Ascending aorta (tissue), 2 donors: ENCODE results near the gene PAK3. TPM values are rescaled to one million over a fixed set of nuclear protein-coding genes. Genes with fewer than 3 reads are reported as not detected.

Source experiments
- DNase-seq, 2 donors: peaks; one replicate each; pipeline ENCODE4 v3.0.0-alpha.2; 2019; ENCODE audit warnings: low spot score in 2 of 2
- H3K27ac ChIP-seq, 2 donors: fragments of 200-600 bp; sonication (generic); one replicate each; pipeline ENCODE4 v1.5.1; 2016 to 2017; ENCODE audit warnings: mild to moderate bottlenecking in 1 of 2
- H3K27me3 ChIP-seq: fragments of 200-600 bp; sonication (generic); one replicate; pipeline ENCODE4 v1.5.1; 2017
- H3K36me3 ChIP-seq, 2 donors: fragments of 200-600 bp; sonication (generic); one replicate each; pipeline ENCODE4 v1.5.1; 2016
- H3K4me1 ChIP-seq, 2 donors: fragments of 200-600 bp; sonication (generic); one replicate each; pipeline ENCODE4 v1.5.1; 2016 to 2017; ENCODE audit warnings: mild to moderate bottlenecking in 1 of 2
- H3K4me3 ChIP-seq, 2 donors: fragments of 200-600 bp; sonication (generic); one replicate each; pipeline ENCODE4 v1.5.1; 2016 to 2017; ENCODE audit warnings: mild to moderate bottlenecking in 1 of 2
- H3K9me3 ChIP-seq, 2 donors: fragments of 200-600 bp; sonication (generic); one replicate each; pipeline ENCODE4 v1.5.1; 2016
- intact Hi-C: fragments of 100-400 bp; cut with DNase I; formaldehyde crosslinking; loops from one replicate; pipeline ENCODE4 v1.15.1; 2023
- total RNA-seq: library from RNA; depleted of rRNA; stranded (reverse); fragments of >200 nt; gene quantifications from one replicate; pipeline ENCODE4 v1.1.0, GENCODE V29; 2016
- TF ChIP-seq, protein P1 (sequence below), 3 experiments: fragments of 200-600 bp in 2 of 3; fragments of 450-650 bp in 1 of 3; sonication (generic) in 2 of 3; IDR thresholded peaks; one replicate each; pipeline ENCODE4 v1.5.1; 2016 to 2019; ENCODE audit warnings: antibody characterized with exemption in 3 of 3, mild to moderate bottlenecking in 1 of 3, moderate library complexity in 1 of 3

Gene PAK3
- total RNA-seq, result 0.64 TPM

DNA sequence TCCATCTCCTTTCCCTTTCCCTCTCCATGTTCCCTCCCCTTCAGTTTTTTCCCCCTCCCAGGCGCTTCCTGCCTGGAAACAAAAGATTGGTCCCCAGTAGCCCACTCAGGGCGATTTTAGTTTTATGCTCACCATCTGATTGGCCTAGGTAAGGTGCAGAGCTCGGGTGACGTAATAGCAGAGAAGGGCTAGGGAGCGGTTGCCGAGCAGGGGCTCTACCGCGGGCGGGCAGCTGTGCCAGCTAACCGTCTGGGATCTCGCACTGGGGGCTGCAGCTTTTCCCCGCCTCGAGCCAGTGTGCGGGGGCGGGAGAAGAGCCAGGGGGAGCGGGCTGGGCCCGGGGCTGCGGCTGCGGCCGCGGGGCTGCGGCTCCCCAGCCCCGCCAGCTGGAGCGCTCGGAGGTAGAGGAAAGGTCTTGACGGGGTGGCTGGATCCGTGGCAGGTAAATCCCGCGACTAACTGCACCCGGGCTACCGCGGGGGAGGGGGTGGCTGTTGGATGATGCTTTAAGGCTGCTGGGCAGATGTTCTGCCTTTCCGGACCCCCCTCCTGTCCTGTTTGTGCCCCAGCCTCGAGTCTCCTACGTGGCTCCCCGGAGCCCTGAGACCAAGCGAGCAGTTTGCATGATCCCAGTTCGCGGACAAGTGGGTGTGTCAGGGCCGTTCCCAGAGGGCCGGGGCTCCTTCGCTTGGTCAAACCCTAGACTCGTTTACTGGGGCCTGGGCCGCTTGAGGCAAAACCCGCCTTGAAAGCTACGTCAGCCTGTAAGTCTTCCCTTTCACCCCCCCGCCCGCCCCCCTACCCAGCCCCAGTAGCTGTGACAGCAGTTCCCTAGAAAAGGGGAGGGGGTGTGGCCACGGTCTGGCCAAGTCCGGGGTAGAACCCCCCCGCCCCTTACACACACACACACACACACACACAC is at the start of gene PAK3:
TSS of gene PAK3 (plus strand) at position 218 of the 922 bp plus-strand sequence. CDS start 26,913 bp downstream, outside the sequence.
- Histone ChIP-seq H3K36me3 (no peaks in the 10 kb centered on the region), H3K27me3 (no peaks in the 10 kb centered on the region), H3K27ac (peak within 1 kb of the TSS; percentile 84 to 87), H3K4me1 (no peaks in the 10 kb centered on the region), H3K4me3 (peak within 1 kb of the TSS; percentile 51 to 76), H3K9me3 (no peaks in the 10 kb centered on the region)
- TF ChIP-seq, protein P1, sequence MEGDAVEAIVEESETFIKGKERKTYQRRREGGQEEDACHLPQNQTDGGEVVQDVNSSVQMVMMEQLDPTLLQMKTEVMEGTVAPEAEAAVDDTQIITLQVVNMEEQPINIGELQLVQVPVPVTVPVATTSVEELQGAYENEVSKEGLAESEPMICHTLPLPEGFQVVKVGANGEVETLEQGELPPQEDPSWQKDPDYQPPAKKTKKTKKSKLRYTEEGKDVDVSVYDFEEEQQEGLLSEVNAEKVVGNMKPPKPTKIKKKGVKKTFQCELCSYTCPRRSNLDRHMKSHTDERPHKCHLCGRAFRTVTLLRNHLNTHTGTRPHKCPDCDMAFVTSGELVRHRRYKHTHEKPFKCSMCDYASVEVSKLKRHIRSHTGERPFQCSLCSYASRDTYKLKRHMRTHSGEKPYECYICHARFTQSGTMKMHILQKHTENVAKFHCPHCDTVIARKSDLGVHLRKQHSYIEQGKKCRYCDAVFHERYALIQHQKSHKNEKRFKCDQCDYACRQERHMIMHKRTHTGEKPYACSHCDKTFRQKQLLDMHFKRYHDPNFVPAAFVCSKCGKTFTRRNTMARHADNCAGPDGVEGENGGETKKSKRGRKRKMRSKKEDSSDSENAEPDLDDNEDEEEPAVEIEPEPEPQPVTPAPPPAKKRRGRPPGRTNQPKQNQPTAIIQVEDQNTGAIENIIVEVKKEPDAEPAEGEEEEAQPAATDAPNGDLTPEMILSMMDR (IDR thresholded peaks at IDR 0.05), result no peak
- DNase-seq, result peak; percentile 23 to 83
- intact Hi-C loops, result loop anchor here (5.0 to 10.0 kb wide), 3 partner anchors 586 to 1091 kb away; partner anchors contain the start of genes ALG13 and TMEM164

DNA sequence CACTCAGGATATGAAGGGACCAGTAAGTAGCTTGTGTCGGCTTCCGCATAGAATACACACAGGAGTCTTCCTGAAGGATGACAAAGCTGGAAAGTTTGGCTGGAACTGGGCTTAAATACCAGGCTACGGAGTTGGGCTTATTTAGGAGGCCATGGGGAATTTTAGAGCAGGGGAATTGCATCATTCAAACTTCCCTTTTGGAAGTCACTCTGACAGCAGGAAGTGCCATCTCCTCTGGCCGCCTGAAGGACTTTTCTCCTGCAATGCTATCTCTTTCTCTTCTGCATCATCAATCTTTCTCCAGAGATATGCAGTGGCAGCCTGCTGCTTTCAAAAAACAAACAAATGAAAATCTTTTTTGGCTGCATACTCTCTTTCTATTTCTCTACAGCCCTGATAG is 48.4 kb upstream of the PAK3 start:
- Histone ChIP-seq H3K4me1 (no peaks in the 10 kb centered on the region), H3K4me3 (no peak overlapping the region), H3K27me3 (no peaks in the 10 kb centered on the region), H3K27ac (no peak overlapping the region), H3K9me3 (no peaks in the 10 kb centered on the region), H3K36me3 (no peaks in the 10 kb centered on the region)
- no peak for DNase-seq
- TF ChIP-seq, protein P1 (IDR thresholded peaks at IDR 0.05), result no peak
- intact Hi-C loops, result no loop called here

DNA sequence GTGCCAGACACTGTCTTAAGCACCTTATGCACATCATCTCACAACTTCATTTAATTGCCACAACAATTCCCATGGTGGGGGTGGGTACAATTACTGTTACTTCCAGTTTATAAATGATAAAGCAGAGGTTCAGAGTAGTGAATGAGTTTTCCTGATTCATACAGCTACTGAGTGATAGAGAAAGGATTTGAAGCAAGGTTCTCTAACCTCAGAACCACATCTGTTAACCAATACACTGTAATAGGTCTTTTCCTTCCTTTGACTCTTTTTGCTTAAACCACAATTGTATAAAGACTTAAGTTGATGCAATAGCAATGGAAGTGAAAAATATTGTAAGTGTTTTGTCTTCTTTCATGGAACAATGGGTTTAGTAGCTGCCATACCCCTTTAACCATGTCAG is 43.5 kb upstream of the PAK3 start:
- intact Hi-C loops, result no loop called here
- Histone ChIP-seq H3K4me1 (no peaks in the 10 kb centered on the region), H3K4me3 (no peak overlapping the region), H3K36me3 (no peaks in the 10 kb centered on the region), H3K9me3 (no peaks in the 10 kb centered on the region), H3K27me3 (no peaks in the 10 kb centered on the region), H3K27ac (no peak overlapping the region)
- TF ChIP-seq, protein P1 (IDR thresholded peaks at IDR 0.05), result no peak
- no peak for DNase-seq

DNA sequence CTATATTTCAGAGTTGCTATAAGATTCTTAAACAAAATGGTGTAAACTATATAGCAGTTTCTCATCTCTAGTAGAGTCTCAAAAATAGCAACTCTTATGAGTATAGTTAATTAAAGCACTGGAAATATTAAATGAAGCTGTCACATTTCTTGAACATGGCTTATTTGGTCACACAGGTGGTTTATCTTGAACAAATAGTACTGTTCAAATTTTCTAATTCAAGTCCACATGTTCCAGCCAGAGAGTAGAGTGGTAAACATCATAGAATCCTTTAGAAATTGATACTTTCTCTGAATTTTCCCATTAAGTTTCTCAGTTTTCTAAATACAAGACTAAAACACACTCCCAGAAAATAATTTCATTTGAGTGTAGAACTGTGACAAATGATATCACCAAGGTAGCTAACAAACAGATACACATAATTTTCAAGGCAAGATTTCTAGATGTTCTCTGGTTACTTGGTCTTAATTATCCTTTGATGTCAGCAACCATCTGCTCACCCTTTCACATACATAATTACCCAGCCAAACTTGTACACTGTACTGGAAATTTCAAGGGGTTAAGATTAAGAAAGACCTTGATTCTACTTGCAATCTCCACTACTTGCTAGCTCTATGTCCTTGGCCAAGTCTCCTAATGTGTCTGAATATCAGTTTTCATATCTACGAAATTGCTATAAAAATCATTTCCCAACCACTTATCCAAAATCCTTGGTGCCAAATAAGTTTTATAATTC is 24.3 kb upstream of the PAK3 start:
- TF ChIP-seq, protein P1 (IDR thresholded peaks at IDR 0.05), result no peak
- Histone ChIP-seq H3K9me3 (no peaks in the 10 kb centered on the region), H3K27ac (no peak overlapping the region), H3K36me3 (no peaks in the 10 kb centered on the region), H3K4me3 (no peak overlapping the region), H3K4me1 (no peaks in the 10 kb centered on the region), H3K27me3 (no peaks in the 10 kb centered on the region)
- intact Hi-C loops, result no loop called here
- DNase-seq, result no peak

DNA sequence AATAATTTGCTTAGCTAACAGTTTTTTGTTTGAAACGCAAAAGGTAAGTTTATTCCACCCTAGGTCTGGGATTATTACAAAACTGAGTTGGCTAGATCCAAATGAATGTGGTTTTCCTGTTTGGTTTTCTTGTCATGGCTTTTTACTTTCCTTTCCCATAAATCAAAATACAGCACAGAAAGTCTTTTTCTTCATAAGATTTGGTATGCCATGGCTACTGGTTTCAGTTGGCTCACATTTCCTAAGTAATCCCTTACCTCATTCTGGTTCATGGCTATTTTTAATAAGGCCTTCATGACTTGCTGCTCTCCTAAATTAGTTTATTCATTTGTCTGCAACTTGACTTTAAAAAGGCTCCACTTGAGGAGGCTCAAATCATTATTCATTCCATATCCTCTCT is 12.9 kb upstream of the PAK3 start:
- H3K4me3 ChIP-seq, result no peak overlapping the region
- intact Hi-C loops, result no loop called here
- no peaks in the 10 kb centered on the region for H3K9me3 ChIP-seq
- TF ChIP-seq, protein P1 (IDR thresholded peaks at IDR 0.05), result no peak
- DNase-seq, result no peak
- H3K27me3 ChIP-seq, result no peaks in the 10 kb centered on the region
- H3K4me1 ChIP-seq, result no peaks in the 10 kb centered on the region
- H3K27ac ChIP-seq, result no peak overlapping the region
- H3K36me3 ChIP-seq, result no peaks in the 10 kb centered on the region
